ELF-1 (cell line): Measurements from ENCODE around the gene DNMT3L.

ENCODE experiments used
- DNase-seq: peaks from one replicate; pipeline ENCODE4 v3.0.0-alpha.2; 2016; ENCODE audit warnings: low read depth, low spot score

DNMT3L gene

GRCh38 chr21:44279354-44280260 lies 17.9 kb upstream of the DNMT3L start:
- DNase-seq, result no peak

DNA sequence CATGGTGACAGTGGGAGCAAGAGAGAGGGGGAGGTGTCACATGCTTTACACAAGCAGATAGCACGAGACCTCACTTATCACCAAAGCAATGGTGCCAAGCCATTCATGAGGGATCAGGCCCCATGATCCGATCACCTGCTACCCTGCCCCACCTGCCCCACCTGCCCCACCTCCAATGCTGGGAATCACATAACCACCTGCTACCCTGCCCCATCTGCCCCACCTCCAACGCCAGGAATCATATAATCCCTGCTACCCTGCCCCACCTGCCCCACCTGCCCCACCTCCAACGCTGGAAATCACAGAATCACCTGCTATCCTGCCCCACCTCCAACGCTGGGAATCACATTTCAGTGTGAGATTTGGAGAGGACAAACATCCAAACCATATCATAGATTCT lies 13.3 kb upstream of the DNMT3L start:
- no peak for DNase-seq

GRCh38 chr21:44273046-44273445 lies 11.3 kb upstream of the DNMT3L start:
- no peak for DNase-seq

DNA sequence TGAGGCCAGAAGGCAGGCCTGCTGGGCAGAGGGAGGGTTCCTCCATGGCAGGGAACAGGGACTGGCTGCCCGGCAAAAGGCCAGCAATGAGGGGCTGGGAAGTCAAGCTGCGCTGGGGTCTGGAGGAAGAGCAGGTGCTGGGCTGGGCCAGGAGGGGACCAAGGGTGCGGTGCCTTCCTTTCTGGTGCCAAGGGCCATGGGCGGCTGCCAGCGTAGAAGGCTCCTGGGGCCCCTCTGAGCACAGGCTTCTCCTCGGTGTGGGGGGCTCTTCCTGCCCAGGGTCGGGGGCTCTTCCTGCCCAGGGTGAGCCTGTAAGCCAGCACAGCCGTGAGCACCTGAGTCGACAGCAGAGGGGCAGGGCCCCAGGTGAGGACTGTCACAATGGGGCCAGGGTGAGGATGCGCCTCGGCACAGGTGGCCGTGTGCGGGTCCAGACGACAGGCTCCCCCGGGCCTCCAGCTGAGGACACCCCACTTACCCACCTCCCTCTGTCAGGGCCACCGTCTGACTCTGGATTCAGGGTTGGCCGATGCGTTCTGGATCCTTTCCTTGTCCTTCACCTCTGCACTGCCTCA lies 10.7 kb upstream of the DNMT3L start:
- no peak for DNase-seq

GRCh38 chr21:44271558-44272283 lies 10.0 kb upstream of the DNMT3L start:
- no peak for DNase-seq

- DNase-seq, result no peak
These were observed 7.4 kb upstream of the DNMT3L start for GRCh38 chr21:44269090-44269489.

GRCh38 chr21:44267655-44268142 lies 6.0 kb upstream of the DNMT3L start:
- peak; percentile 22 for DNase-seq

GRCh38 chr21:44265734-44266270 lies 4.1 kb upstream of the DNMT3L start:
- DNase-seq, result peak; percentile 0

- DNase-seq, result no peak
These were observed 2.1 kb upstream of the DNMT3L start for GRCh38 chr21:44263768-44264167.

DNA sequence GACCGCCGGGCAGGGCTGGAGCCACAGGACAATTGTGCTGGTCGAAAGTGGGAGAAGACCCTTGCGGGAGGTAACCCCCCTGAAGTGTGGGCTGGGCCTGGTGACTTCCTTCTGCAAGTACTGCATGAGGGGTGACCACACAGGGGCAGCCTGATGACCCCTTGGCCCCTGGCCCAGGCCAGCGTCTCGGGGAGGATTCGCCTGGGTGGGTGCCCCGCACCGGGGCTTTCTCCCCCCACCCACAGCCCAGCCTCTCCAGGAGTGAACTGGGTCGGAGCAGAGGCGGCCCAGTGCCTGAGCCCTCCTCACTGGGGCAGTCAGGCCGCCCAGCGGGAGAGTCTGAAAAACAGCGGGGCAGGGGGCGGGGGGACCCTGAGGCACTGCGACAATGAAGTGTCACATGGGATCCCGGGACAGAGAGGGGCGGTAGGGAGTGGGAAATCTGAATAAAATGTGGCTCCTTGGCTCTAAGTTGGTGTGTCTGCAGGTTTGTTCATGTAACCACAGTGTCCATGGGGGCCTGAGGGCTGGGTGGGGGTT lies 1.6 kb upstream of the DNMT3L start:
- peak; percentile 94 for DNase-seq

DNA sequence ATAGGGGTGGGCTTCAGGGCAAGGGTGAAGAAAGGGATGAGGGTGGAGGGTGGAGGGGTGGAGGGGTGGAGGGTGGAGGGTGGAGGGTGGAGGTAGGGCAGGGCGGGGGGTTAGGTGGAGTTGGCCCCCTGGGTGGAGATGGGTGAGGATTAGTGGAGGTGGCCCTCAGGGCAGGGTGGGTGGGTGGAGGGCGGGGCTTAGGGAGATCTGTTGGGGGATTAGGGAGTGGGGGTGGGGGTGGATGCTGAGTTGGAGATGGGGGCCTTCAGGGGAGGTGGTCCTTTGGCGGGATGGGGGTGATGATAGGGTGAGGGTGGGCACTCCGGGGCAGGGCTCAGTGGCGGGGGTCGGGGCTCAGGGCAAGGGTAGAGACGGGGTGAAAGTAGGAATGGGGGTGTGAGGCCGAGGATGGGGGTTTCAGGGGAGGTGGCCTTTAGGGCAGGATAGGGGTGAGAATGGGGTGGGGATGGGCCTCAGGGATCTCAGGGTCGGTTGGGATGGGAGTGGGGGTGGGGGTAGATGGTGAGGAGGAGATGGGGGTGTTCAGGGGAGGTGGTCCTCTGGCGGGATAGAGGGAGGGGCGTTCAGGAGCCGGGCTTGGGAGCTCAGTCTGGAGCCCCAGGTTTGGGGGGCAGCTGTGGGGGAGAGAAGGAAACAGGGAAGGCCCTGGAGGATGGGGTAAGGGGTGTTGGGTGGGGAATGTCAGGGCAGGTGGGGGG lies 800 bp upstream of the DNMT3L start:
- no peak for DNase-seq

DNA sequence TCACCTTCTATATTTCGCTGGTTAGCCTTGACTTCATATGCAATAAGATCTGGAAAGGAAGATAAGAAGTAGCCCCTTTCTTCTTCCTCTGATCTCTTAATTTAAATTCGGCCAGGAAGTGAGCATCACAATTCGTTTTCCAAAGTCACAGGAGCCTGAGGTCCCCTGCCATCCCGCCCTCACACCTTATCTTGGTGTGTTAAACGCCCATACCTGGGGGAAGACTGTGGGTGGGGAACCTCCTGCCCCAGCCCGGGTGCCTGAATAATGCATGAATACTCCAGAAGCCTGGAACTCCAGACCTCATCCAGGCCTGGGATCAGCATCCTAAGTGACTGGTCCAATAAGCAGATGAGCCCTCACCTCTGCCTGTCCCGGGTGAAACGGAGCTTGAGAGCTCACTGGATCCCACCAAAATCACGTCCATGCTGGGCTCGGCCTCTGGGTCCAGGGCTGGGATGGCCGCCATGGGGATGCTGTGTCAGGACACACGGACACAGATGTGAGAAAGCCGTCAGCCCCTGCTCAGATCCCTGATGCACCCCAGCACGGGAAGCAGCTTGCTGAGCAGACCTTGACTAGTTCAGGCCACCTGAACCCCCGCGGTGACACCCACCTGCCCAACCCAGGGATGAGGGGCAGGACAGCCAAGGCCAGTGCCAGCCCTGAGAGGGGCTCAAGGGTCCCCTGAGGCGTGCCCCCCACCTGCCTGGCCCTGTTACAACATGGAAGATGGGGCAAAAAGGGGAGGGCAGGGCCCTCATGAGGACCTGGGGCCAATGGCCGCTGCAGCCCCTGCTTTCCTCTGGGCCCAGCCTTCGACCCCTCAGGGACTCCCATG lies 686 bp downstream of the DNMT3L start:
- DNase-seq, result no peak

- no peak for DNase-seq
These were observed 1.6 kb downstream of the DNMT3L start for GRCh38 chr21:44260066-44260465.

- no peak for DNase-seq
These were observed 2.5 kb downstream of the DNMT3L start for GRCh38 chr21:44259082-44259705.

DNA sequence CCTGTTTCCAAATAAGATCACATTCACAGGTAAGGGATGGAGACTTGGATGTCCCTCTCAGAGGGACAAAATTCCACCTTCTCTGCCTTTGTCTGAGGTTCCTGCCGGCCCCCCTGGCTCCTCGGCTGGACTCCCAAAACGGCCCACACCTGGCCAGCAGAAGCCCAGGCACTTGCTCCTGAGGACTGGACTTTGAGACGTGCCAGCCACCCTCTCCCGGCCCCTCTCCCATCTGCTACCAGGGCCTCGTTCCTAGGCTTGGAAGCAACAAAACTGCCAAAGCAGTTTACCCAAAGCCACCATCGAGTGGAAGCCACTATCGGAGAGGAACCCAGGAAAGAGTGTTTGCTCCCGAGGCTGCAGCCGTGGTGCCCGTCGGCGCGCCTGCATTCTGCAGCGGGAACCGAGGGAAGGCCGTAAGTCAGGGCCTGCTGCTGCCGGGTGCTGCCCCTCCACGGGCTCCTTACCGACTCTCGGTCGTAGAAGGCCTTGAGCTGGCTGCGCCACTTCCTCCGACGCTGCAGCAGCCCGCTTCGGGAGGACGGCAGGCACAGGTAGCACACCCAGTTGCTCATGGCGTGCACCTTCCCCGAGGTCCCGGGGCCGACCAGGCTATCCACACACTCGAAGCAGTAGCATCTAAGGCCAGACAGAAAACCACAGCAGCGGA lies 3.5 kb downstream of the DNMT3L start:
- no peak for DNase-seq

DNA sequence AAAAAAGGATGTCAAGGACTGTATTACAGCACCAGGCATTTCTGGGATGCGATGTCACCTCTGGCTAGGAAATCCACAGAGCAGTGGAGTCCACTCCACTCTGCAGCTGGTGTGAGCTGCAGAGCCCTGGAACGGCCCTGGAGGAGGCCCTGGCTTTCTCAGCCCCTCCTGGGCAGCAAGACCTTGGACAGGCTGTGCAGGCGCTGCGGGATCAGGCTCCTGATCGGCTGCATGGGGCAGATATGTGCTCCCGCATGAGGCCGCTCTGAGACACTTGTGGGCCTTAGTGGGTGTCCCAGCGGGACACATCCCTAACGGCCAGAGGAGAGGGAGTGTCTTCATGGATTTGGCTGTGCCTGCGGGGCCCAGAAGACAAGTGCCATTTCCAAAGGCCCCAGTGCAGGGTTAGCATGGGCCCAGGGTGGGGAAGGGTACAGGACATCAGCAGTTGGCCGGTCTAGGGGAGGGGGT lies 6.2 kb downstream of the DNMT3L start:
- DNase-seq, result no peak

DNA sequence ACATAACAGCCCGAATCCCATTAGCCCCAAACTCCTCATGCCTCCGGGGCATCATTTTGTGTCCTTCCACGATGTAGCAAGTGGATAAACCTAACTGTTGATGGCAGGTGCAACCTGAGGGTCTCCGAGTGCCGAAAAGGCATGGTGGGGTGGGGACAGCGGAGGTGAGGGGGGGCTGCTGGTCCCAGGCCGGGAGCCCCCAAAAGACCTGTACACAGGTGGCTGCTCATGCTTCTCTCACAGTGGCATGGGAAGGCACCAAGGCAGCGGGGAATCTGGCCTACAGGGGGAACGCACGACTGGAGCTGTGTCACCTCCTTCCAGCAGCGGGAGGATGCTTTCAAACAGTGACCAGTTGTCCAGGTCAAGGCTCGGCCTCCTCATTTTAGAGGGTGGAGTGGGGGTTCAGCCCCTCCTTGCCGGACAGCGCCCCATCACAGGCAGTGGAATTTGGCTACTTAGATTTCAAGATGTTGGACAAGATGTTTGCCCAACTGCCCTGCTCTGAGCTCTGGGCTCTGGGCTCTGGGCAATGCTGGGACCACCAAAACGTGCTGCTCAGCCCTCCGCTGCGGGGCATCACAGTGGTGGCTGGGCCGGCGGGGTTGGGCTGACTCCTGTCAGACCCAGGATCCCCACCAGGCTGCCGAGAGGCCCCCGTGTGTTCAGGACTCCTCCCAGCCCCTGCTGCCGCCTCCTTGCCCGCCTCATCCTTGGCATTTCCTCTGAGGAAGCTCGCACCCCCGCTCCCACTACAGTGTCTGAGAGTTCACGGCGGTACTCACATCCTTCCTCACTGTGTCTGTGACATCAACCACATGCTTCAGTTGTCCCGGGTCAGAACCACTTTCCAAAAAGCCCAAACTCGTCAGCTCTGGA lies 7.6 kb downstream of the DNMT3L start:
- DNase-seq, result no peak
